ENCODE results near the gene SCGB1D4. TPM values are rescaled to one million over a fixed set of nuclear protein-coding genes. Genes with fewer than 3 reads are reported as not detected.

SCGB1D4 gene
- total RNA-seq, 4 donors from 2014 or later: not detected

GRCh38 chr11:62295504-62295903, 3.4 kb downstream of the SCGB1D4 start:
- DNase-seq (ENCODE audit: low spot score in 2 of 2): no peak
- 37 to 39% methylated on average over 2 of the region's 2 CpGs for WGBS, 2 donors
- TF ChIP-seq, protein P1, sequence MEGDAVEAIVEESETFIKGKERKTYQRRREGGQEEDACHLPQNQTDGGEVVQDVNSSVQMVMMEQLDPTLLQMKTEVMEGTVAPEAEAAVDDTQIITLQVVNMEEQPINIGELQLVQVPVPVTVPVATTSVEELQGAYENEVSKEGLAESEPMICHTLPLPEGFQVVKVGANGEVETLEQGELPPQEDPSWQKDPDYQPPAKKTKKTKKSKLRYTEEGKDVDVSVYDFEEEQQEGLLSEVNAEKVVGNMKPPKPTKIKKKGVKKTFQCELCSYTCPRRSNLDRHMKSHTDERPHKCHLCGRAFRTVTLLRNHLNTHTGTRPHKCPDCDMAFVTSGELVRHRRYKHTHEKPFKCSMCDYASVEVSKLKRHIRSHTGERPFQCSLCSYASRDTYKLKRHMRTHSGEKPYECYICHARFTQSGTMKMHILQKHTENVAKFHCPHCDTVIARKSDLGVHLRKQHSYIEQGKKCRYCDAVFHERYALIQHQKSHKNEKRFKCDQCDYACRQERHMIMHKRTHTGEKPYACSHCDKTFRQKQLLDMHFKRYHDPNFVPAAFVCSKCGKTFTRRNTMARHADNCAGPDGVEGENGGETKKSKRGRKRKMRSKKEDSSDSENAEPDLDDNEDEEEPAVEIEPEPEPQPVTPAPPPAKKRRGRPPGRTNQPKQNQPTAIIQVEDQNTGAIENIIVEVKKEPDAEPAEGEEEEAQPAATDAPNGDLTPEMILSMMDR (IDR thresholded peaks at IDR 0.05): no peak
- no peak for TF ChIP-seq POLR2A (IDR thresholded peaks at IDR 0.05)

DNA sequence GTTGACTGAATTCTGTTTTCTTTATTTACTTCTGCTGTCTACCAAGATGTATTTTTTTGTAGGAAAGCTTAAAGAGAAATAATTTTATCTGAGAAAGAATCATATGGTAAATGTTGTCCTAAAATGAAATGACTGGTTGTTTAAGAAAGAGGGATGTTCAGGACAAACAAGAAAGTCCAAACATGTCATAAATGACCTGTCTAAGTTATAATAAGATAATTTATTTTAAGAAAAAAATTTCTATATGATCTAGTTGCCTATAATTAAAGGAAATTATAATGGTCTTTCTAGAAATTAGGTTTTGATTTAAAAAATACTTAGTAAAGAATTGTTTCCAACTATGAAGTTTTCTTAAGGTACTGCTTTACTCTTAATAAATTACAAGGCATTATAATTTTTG, 18.4 kb downstream of the SCGB1D4 start:
- H3K4me3 ChIP-seq (ENCODE audit: low read depth, poor library complexity, severe bottlenecking): no peak overlapping the region
- intact Hi-C loops (cut with DNase I; ENCODE audit: low total_unique reads): no loop called here
- DNase-seq (ENCODE audit: low spot score in 2 of 2): no peak
- TF ChIP-seq, protein P1 (IDR thresholded peaks at IDR 0.05): no peak
- no peak for TF ChIP-seq POLR2A (IDR thresholded peaks at IDR 0.05)

More at GRCh38 chr11:62295504-62295903, 3.4 kb downstream of the SCGB1D4 start:
- H3K4me3 ChIP-seq (ENCODE audit: low read depth, poor library complexity, severe bottlenecking): no peak overlapping the region
- intact Hi-C loops (cut with DNase I; ENCODE audit: low total_unique reads): no loop called here

GRCh38 chr11:62273789-62274275, 25.0 kb downstream of the SCGB1D4 start:
- TF ChIP-seq, protein P1 (IDR thresholded peaks at IDR 0.05): no peak
- TF ChIP-seq POLR2A (IDR thresholded peaks at IDR 0.05): no peak
- DNase-seq (ENCODE audit: low spot score in 2 of 2): no peak
- 77 to 83% methylated on average over 7 of the region's 7 CpGs for WGBS, 2 donors
- no peak overlapping the region for H3K4me3 ChIP-seq (ENCODE audit: low read depth, poor library complexity, severe bottlenecking)
- intact Hi-C loops (cut with DNase I; ENCODE audit: low total_unique reads): no loop called here

DNA sequence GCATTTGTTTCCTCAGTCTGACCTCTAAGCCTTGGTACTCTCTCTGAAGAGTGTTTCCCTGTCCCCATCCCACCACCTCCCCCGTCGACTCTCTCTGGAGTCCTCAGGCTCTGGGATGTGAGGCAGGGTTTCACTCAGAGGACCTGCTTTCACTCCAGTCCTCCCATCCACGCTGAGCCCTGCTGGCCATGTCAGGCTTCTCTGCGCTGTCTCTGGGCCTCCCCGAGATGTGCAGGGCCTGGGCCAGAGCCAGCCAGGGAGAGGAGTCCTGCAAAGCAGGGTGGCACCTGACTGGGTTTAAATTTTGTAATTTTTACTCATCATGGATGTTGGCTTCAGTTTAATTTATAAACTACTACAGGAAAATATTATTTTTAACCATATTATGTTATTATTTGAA, 25.6 kb downstream of the SCGB1D4 start:
- TF ChIP-seq, protein P1 (IDR thresholded peaks at IDR 0.05): no peak
- TF ChIP-seq POLR2A (IDR thresholded peaks at IDR 0.05): no peak
- H3K4me3 ChIP-seq (ENCODE audit: low read depth, poor library complexity, severe bottlenecking): no peak overlapping the region
- DNase-seq (ENCODE audit: low spot score in 2 of 2): no peak
- WGBS, 2 donors: 81 to 86% methylated on average over 5 of the region's 5 CpGs
- intact Hi-C loops (cut with DNase I; ENCODE audit: low total_unique reads): no loop called here

GRCh38 chr11:62269654-62270278, 29.1 kb downstream of the SCGB1D4 start, which contains the start of gene SCGB2A2:
Gene SCGB2A2 (plus strand): TSS chr11:62270158. CDS start chr11:62270217, 59 bp downstream.
- no peak for TF ChIP-seq POLR2A (IDR thresholded peaks at IDR 0.05)
- TF ChIP-seq, protein P1 (IDR thresholded peaks at IDR 0.05): no peak
- WGBS, 2 donors: 41 to 55% methylated on average over 10 of the region's 10 CpGs
- intact Hi-C loops (cut with DNase I; ENCODE audit: low total_unique reads): no loop called here
- H3K4me3 ChIP-seq (ENCODE audit: low read depth, poor library complexity, severe bottlenecking): no peak within 1 kb of the TSS
- peak in 1 of 2 donors; percentile 44 for DNase-seq (ENCODE audit: low spot score in 2 of 2)

- TF ChIP-seq POLR2A (IDR thresholded peaks at IDR 0.05): no peak
- TF ChIP-seq, protein P1 (IDR thresholded peaks at IDR 0.05): no peak
- intact Hi-C loops (cut with DNase I; ENCODE audit: low total_unique reads): no loop called here
- WGBS, 2 donors: 40 to 43% methylated on average over 3 of the region's 3 CpGs
- DNase-seq (ENCODE audit: low spot score in 2 of 2): no peak
- no peak overlapping the region for H3K4me3 ChIP-seq (ENCODE audit: low read depth, poor library complexity, severe bottlenecking)
Observed at GRCh38 chr11:62267576-62267975, 31.3 kb downstream of the SCGB1D4 start.
